Vagina (tissue), 2 donors: ENCODE measurements around the gene PON1.

Experiments used
- CTCF ChIP-seq, 3 experiments: fragments of 450-650 bp in 2 of 3; fragments of 200-600 bp in 1 of 3; sonication (generic) in 1 of 3; IDR thresholded peaks; one replicate each; pipeline ENCODE4 v1.5.1; 2017 to 2019; ENCODE audit warnings: antibody characterized with exemption in 3 of 3, mild to moderate bottlenecking in 2 of 3, moderate library complexity in 2 of 3
- POLR2A ChIP-seq, 2 donors: fragments of 450-650 bp; IDR thresholded peaks; one replicate each; pipeline ENCODE4 v1.6.1; 2017; ENCODE audit warnings: antibody characterized with exemption in 2 of 2, mild to moderate bottlenecking in 2 of 2, moderate library complexity in 2 of 2

GRCh38 chr7:95317966-95318365, 6.4 kb downstream of the PON1 start:
- TF ChIP-seq CTCF (IDR thresholded peaks at IDR 0.05): no peak
- no peak for TF ChIP-seq POLR2A (IDR thresholded peaks at IDR 0.05)
